ENCODE measurements around the gene TCEA3.

DNA sequence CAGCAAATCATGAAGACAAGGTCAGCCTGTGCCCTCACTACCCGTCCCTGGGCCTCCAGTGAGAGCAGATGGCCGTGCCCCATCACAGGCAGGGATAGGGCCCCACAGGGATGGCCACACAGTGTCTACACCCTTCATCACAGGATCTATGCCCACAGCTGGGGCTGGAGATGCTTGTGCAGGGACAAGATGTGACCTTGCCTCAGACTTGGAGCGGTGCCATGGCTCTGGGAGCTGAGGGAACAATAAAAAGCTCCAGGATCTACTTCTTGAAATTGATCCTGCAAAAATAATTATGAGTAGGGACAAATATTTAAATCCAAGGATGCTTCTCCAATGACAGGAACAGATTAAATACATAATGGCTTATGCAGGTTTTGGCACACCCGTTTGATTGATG is 25.4 kb upstream of the TCEA3 start:
- TF ChIP-seq, protein P1, sequence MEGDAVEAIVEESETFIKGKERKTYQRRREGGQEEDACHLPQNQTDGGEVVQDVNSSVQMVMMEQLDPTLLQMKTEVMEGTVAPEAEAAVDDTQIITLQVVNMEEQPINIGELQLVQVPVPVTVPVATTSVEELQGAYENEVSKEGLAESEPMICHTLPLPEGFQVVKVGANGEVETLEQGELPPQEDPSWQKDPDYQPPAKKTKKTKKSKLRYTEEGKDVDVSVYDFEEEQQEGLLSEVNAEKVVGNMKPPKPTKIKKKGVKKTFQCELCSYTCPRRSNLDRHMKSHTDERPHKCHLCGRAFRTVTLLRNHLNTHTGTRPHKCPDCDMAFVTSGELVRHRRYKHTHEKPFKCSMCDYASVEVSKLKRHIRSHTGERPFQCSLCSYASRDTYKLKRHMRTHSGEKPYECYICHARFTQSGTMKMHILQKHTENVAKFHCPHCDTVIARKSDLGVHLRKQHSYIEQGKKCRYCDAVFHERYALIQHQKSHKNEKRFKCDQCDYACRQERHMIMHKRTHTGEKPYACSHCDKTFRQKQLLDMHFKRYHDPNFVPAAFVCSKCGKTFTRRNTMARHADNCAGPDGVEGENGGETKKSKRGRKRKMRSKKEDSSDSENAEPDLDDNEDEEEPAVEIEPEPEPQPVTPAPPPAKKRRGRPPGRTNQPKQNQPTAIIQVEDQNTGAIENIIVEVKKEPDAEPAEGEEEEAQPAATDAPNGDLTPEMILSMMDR (IDR thresholded peaks at IDR 0.05) = no peak
- no peak for TF ChIP-seq POLR2A (IDR thresholded peaks at IDR 0.05)
- TF ChIP-seq POLR2AphosphoS5 (IDR thresholded peaks at IDR 0.05) = peak in 2 of 3 donors; percentile 39 to 40
- TF ChIP-seq EP300 (IDR thresholded peaks at IDR 0.05) = no peak

Measured in suprapubic skin (tissue), 4 donors.